H9 (cell line): ENCODE measurements around the gene RBP2. TPM values are rescaled to one million over a fixed set of nuclear protein-coding genes. Genes with fewer than 3 reads are reported as not detected.

Source experiments
- DNase-seq: peaks from one replicate; pipeline ENCODE4 v3.0.0-alpha.2; 2017
- H2AFZ ChIP-seq: one replicate; pipeline ENCODE4 v1.6.1; 2013; ENCODE audit warnings: mild to moderate bottlenecking, low read length, control low read depth, moderate library complexity
- H2AK5ac ChIP-seq: 2 replicates; pipeline ENCODE4 v1.6.1; 2013; ENCODE audit warnings: low read length, control low read depth, mixed read lengths; ENCODE audit not compliant: insufficient read length
- H2BK120ac ChIP-seq: one replicate; pipeline ENCODE4 v1.6.1; 2013; ENCODE audit warnings: low read depth, mild to moderate bottlenecking, low read length, control low read depth, inconsistent platforms; ENCODE audit not compliant: poor library complexity, severe bottlenecking
- H2BK12ac ChIP-seq: 2 replicates; pipeline ENCODE4 v1.6.1; 2013; ENCODE audit warnings: low read length, control low read depth, mixed read lengths, low read depth; ENCODE audit not compliant: insufficient read length
- H2BK15ac ChIP-seq: 2 replicates; pipeline ENCODE4 v1.6.1; 2013; ENCODE audit warnings: low read depth, low read length, control low read depth
- H2BK20ac ChIP-seq: one replicate; pipeline ENCODE4 v1.6.1; 2013; ENCODE audit warnings: low read depth, mild to moderate bottlenecking, low read length, control low read depth, inconsistent platforms; ENCODE audit not compliant: poor library complexity, severe bottlenecking
- H2BK5ac ChIP-seq: 2 replicates; pipeline ENCODE4 v1.6.1; 2013; ENCODE audit warnings: low read length, control low read depth, mixed read lengths; ENCODE audit not compliant: insufficient read length
- H3K14ac ChIP-seq: 2 replicates; pipeline ENCODE4 v1.6.1; 2013; ENCODE audit warnings: low read length, control low read depth; ENCODE audit not compliant: insufficient read depth
- H3K18ac ChIP-seq: 2 replicates; pipeline ENCODE4 v1.6.1; 2013; ENCODE audit warnings: low read depth, mild to moderate bottlenecking, mixed read lengths, low read length, control low read depth; ENCODE audit not compliant: insufficient read length
- H3K23ac ChIP-seq: 2 replicates; pipeline ENCODE4 v1.6.1; 2013; ENCODE audit warnings: low read length, control low read depth, mixed read lengths, low read depth; ENCODE audit not compliant: insufficient read length
- H3K23me2 ChIP-seq: 2 replicates; pipeline ENCODE4 v1.6.1; 2013; ENCODE audit warnings: low read depth, mild to moderate bottlenecking, mixed read lengths, low read length, control low read depth; ENCODE audit not compliant: insufficient read length, poor library complexity, severe bottlenecking
- H3K27ac ChIP-seq: 2 replicates; pipeline ENCODE4 v1.5.1; 2013; ENCODE audit warnings: low read length, control low read depth, mixed read lengths, low read depth; ENCODE audit not compliant: insufficient read length
- H3K27me3 ChIP-seq: 2 replicates; pipeline ENCODE4 v1.6.1; 2013; ENCODE audit warnings: low read length, control low read depth, inconsistent platforms; ENCODE audit not compliant: insufficient read depth
- H3K4ac ChIP-seq: 2 replicates; pipeline ENCODE4 v1.6.1; 2013; ENCODE audit warnings: low read depth, mild to moderate bottlenecking, control low read depth, inconsistent platforms, low read length, moderate library complexity
- H3K4me1 ChIP-seq: 2 replicates; pipeline ENCODE4 v1.6.1; 2013; ENCODE audit warnings: low read length, control low read depth, inconsistent platforms; ENCODE audit not compliant: insufficient read depth
- H3K4me2 ChIP-seq: 2 replicates; pipeline ENCODE4 v1.6.1; 2013; ENCODE audit warnings: low read length, control low read depth, mixed read lengths; ENCODE audit not compliant: insufficient read length, insufficient read depth
- H3K56ac ChIP-seq: 2 replicates; pipeline ENCODE4 v1.6.1; 2013; ENCODE audit warnings: low read depth, mild to moderate bottlenecking, mixed read lengths, low read length, control low read depth; ENCODE audit not compliant: insufficient read length
- H3K79me1 ChIP-seq: 2 replicates; pipeline ENCODE4 v1.6.1; 2013; ENCODE audit warnings: low read depth, mild to moderate bottlenecking, moderate library complexity, low read length, control low read depth, inconsistent platforms; ENCODE audit not compliant: insufficient read depth, poor library complexity, severe bottlenecking
- H3K79me2 ChIP-seq: 2 replicates; pipeline ENCODE4 v1.6.1; 2013; ENCODE audit warnings: low read length, control low read depth, inconsistent platforms; ENCODE audit not compliant: insufficient read depth
- H3K9ac ChIP-seq: 2 replicates; pipeline ENCODE4 v1.6.1; 2013; ENCODE audit warnings: low read length, control low read depth, mixed read lengths; ENCODE audit not compliant: insufficient read length; ENCODE audit errors: extremely low read depth
- H3K9me3 ChIP-seq: one replicate; pipeline ENCODE4 v1.6.1; 2013; ENCODE audit warnings: low read depth, low read length, inconsistent platforms; ENCODE audit not compliant: control insufficient read depth
- H3T11ph ChIP-seq: one replicate; pipeline ENCODE4 v1.6.1; 2013; ENCODE audit warnings: mild to moderate bottlenecking, low read length, control low read depth, inconsistent platforms
- H4K20me1 ChIP-seq: one replicate; pipeline ENCODE4 v1.6.1; 2013; ENCODE audit not compliant: control insufficient read depth, insufficient read length, insufficient read depth
- H4K5ac ChIP-seq: 2 replicates; pipeline ENCODE4 v1.6.1; 2013; ENCODE audit warnings: low read depth, mild to moderate bottlenecking, mixed read lengths, low read length, control low read depth; ENCODE audit not compliant: insufficient read length
- H4K8ac ChIP-seq: replicated peaks from 2 replicates; pipeline ENCODE4 v1.6.1; 2013; ENCODE audit warnings: low read length, control low read depth, mixed read lengths, low read depth; ENCODE audit not compliant: insufficient read length
- H4K91ac ChIP-seq: 2 replicates; pipeline ENCODE4 v1.6.1; 2013; ENCODE audit warnings: low read depth, mild to moderate bottlenecking, moderate library complexity, mixed read lengths, low read length, control low read depth; ENCODE audit not compliant: insufficient read length
- H3K27ac Mint-ChIP-seq, 3 experiments: 2 replicates in 2 of 3; 3 replicates in 1 of 3; pipeline ENCODE4 v1.8.0; 2020 to 2021; ENCODE audit warnings: mixed read lengths in 3 of 3, mild to moderate bottlenecking in 1 of 3, moderate library complexity in 1 of 3
- H3K27me3 Mint-ChIP-seq: 2 replicates; pipeline ENCODE4 v1.8.0; 2021; ENCODE audit warnings: low read depth, mild to moderate bottlenecking, moderate library complexity, mixed read lengths
- H3K36me3 Mint-ChIP-seq, 3 experiments: 2 replicates in 2 of 3; 3 replicates in 1 of 3; pipeline ENCODE4 v1.8.0; 2020 to 2021; ENCODE audit warnings: low read depth in 3 of 3, mixed read lengths in 3 of 3; ENCODE audit not compliant: insufficient read depth in 1 of 3
- H3K4me1 Mint-ChIP-seq, 2 experiments: 2 replicates each; pipeline ENCODE4 v1.8.0; 2020; ENCODE audit warnings: mixed read lengths in 2 of 2
- H3K4me3 Mint-ChIP-seq, 2 experiments: 2 replicates in 1 of 2; 3 replicates in 1 of 2; pipeline ENCODE4 v1.8.0; 2020 to 2021; ENCODE audit warnings: mild to moderate bottlenecking in 2 of 2, mixed read lengths in 2 of 2, moderate library complexity in 1 of 2
- H3K9me3 Mint-ChIP-seq, 2 experiments: 2 replicates in 1 of 2; 3 replicates in 1 of 2; pipeline ENCODE4 v1.8.0; 2020; ENCODE audit warnings: mild to moderate bottlenecking in 2 of 2, mixed read lengths in 2 of 2, moderate library complexity in 1 of 2
- WGBS: extraction: QIAGEN DNeasy Blood & Tissue Kit; methylation state at CpG from one replicate; pipeline ENCODE4 v1.1.7; 2013; ENCODE audit warnings: missing lambda C conversion rate, low lambda C conversion rate, mixed read lengths; ENCODE audit not compliant: insufficient read length; ENCODE audit errors: extremely low coverage; 5-methylcytosine and 5-hydroxymethylcytosine counted together
- total RNA-seq: library from RNA; stranded (reverse); gene quantifications from 2 replicates; pipeline ENCODE4 v1.2.1, GENCODE V29; 2021
- TF ChIP-seq, protein P1 (sequence below): fragments of 200-600 bp; sonication (generic); conservative IDR thresholded peaks from 3 replicates; pipeline ENCODE4 v1.8.0; 2021; ENCODE audit warnings: antibody characterized with exemption, mild to moderate bottlenecking

The RBP2 gene
- total RNA-seq, 1 experiment from 2014 or later, result not detected

DNA sequence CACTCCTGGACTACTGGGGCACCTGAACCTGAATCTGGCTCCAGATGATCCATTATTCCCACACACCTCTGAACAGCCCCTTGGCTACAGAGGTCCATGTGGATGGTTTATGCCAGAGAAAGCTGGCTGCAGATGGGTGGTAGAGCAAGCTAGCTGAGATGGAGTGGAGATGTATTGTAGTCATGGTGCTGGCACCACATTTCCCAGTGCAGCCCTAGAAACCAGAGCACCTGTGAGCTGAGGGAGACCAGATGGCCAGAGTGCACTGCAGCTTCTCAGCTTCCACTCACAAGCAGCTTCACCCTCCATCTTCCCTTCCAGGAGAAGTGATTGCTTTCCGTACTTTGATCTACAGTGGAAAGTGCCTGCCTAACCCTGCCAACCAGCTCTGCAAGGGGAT lies 33.3 kb upstream of the RBP2 start:
- no peak overlapping the region for H3K4ac ChIP-seq
- H3K4me3 Mint-ChIP-seq, result no peak overlapping the region
- no peak overlapping the region for H3K9ac ChIP-seq
- no CpG with 5 or more reads among the region's 1 CpG for WGBS
- H3K23ac ChIP-seq, result no peak overlapping the region
- no peak overlapping the region for H3K4me2 ChIP-seq
- H3K79me1 ChIP-seq, result no peaks in the 10 kb centered on the region
- H3T11ph ChIP-seq, result no peak overlapping the region
- no peaks in the 10 kb centered on the region for H3K79me2 ChIP-seq
- no peaks in the 10 kb centered on the region for H3K27me3 ChIP-seq
- H2AFZ ChIP-seq, result no peak overlapping the region
- H3K4me1 ChIP-seq, result no peaks in the 10 kb centered on the region
- no peaks in the 10 kb centered on the region for H3K36me3 Mint-ChIP-seq
- no peaks in the 10 kb centered on the region for H3K4me1 Mint-ChIP-seq
- no peak overlapping the region for H2BK5ac ChIP-seq
- H3K9me3 ChIP-seq, result no peaks in the 10 kb centered on the region
- no peaks in the 10 kb centered on the region for H4K20me1 ChIP-seq
- no peak overlapping the region for H3K27ac Mint-ChIP-seq
- no peak overlapping the region for H3K27ac ChIP-seq
- H3K9me3 Mint-ChIP-seq, result no peaks in the 10 kb centered on the region
- no peak overlapping the region for H3K56ac ChIP-seq
- H2AK5ac ChIP-seq, result no peak overlapping the region
- H2BK20ac ChIP-seq, result no peak overlapping the region
- H3K18ac ChIP-seq, result no peak overlapping the region
- H3K14ac ChIP-seq, result no peak overlapping the region
- H3K27me3 Mint-ChIP-seq, result no peaks in the 10 kb centered on the region
- no peak overlapping the region for H4K5ac ChIP-seq
- H2BK15ac ChIP-seq, result no peak overlapping the region
- TF ChIP-seq, protein P1, sequence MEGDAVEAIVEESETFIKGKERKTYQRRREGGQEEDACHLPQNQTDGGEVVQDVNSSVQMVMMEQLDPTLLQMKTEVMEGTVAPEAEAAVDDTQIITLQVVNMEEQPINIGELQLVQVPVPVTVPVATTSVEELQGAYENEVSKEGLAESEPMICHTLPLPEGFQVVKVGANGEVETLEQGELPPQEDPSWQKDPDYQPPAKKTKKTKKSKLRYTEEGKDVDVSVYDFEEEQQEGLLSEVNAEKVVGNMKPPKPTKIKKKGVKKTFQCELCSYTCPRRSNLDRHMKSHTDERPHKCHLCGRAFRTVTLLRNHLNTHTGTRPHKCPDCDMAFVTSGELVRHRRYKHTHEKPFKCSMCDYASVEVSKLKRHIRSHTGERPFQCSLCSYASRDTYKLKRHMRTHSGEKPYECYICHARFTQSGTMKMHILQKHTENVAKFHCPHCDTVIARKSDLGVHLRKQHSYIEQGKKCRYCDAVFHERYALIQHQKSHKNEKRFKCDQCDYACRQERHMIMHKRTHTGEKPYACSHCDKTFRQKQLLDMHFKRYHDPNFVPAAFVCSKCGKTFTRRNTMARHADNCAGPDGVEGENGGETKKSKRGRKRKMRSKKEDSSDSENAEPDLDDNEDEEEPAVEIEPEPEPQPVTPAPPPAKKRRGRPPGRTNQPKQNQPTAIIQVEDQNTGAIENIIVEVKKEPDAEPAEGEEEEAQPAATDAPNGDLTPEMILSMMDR, result no peak
- H3K23me2 ChIP-seq, result no peaks in the 10 kb centered on the region
- H2BK12ac ChIP-seq, result no peak overlapping the region
- H2BK120ac ChIP-seq, result no peak overlapping the region
- no peak overlapping the region for H4K8ac ChIP-seq
- no peak for DNase-seq
- H4K91ac ChIP-seq, result no peak overlapping the region
